H1 (cell line): Measurements from ENCODE around the gene TMEM225B. TPM values are rescaled to one million over a fixed set of nuclear protein-coding genes. Genes with fewer than 3 reads are reported as not detected.

Experiments used
- CTCF ChIA-PET: fragments of 300-600 bp; sonication (Branson Sonifier 250); formaldehyde crosslinking; loops from one replicate; lab custom pipeline; 2021; ENCODE audit not compliant: partially characterized antibody; lab: Charles Lee
- POLR2A ChIA-PET: fragments of 300-600 bp; sonication (Branson Sonifier 250); formaldehyde crosslinking; loops from one replicate; lab custom pipeline; 2021; ENCODE audit warnings: inconsistent platforms; ENCODE audit not compliant: partially characterized antibody; lab: Charles Lee
- DNase-seq, 2 experiments: peaks; one replicate each; pipeline versions ENCODE4 v3.0.0 to v3.0.0-alpha.2; 2010 to 2022; ENCODE audit warnings: low spot score in 2 of 2, low read depth in 1 of 2, mixed read lengths in 1 of 2
- FAIRE-seq: peaks from 2 replicates; lab custom pipeline; 2011; peaks lifted over from hg19 to GRCh38; lab: Jason Lieb, UNC
- H2AFZ ChIP-seq: 2 replicates; pipeline ENCODE4 v1.8.1; 2012; ENCODE audit warnings: low read length, inconsistent platforms
- H2AK5ac ChIP-seq: 2 replicates; pipeline ENCODE4 v1.6.1; 2013; ENCODE audit warnings: low read depth, low read length
- H2BK120ac ChIP-seq: replicated peaks from 2 replicates; pipeline ENCODE3; 2013; ENCODE audit warnings: low read depth, low read length, inconsistent platforms
- H2BK12ac ChIP-seq: 2 replicates; pipeline ENCODE4 v1.6.1; 2013; ENCODE audit warnings: low read depth, low read length
- H2BK15ac ChIP-seq: 2 replicates; pipeline ENCODE4 v1.6.1; 2013; ENCODE audit warnings: low read length
- H2BK20ac ChIP-seq: 2 replicates; pipeline ENCODE4 v1.6.1; 2013; ENCODE audit warnings: low read length
- H2BK5ac ChIP-seq: 2 replicates; pipeline ENCODE4 v1.6.1; 2013; ENCODE audit warnings: low read depth, low read length
- H3K14ac ChIP-seq: 2 replicates; pipeline ENCODE4 v1.6.1; 2013; ENCODE audit warnings: inconsistent platforms; ENCODE audit not compliant: insufficient read length
- H3K18ac ChIP-seq: 2 replicates; pipeline ENCODE4 v1.6.1; 2013; ENCODE audit warnings: low read length; ENCODE audit errors: extremely low read depth
- H3K23ac ChIP-seq: 2 replicates; pipeline ENCODE4 v1.6.1; 2013; ENCODE audit warnings: inconsistent platforms; ENCODE audit not compliant: insufficient read length
- H3K23me2 ChIP-seq: 2 replicates; pipeline ENCODE4 v1.6.1; 2013; ENCODE audit warnings: low read depth, low read length
- H3K27ac ChIP-seq: 2 replicates; pipeline ENCODE4 v1.6.1; 2011; ENCODE audit warnings: low read depth, low read length, inconsistent platforms
- H3K27me3 ChIP-seq, 4 experiments: replicated peaks in 1 of 4; 1 replicate in 1 of 4; 2 replicates in 3 of 4; pipeline versions ENCODE4 v1.6.1 to v1.8.1; 2011 to 2013; ENCODE audit warnings: low read length in 3 of 4, mild to moderate bottlenecking in 3 of 4, inconsistent platforms in 2 of 4, mixed read lengths in 2 of 4, moderate library complexity in 1 of 4; ENCODE audit not compliant: control insufficient read depth in 3 of 4, insufficient read depth in 3 of 4; ENCODE audit errors: extremely low read depth in 1 of 4
- H3K36me3 ChIP-seq, 4 experiments: 2 replicates each; pipeline versions ENCODE4 v1.6.1 to v1.8.1; 2011 to 2013; ENCODE audit warnings: mild to moderate bottlenecking in 4 of 4, low read length in 3 of 4, moderate library complexity in 2 of 4, control low read depth in 1 of 4, inconsistent platforms in 1 of 4; ENCODE audit not compliant: insufficient read depth in 4 of 4, control insufficient read depth in 2 of 4
- H3K4ac ChIP-seq: replicated peaks from 2 replicates; pipeline ENCODE3; 2013; ENCODE audit warnings: low read length, low read depth, mixed read lengths, inconsistent platforms; ENCODE audit not compliant: insufficient read length
- H3K4me1 ChIP-seq, 4 experiments: replicated peaks in 1 of 4; 1 replicate in 1 of 4; 2 replicates in 3 of 4; pipeline versions ENCODE4 v1.6.1 to v1.8.1; 2011 to 2013; ENCODE audit warnings: low read length in 3 of 4, inconsistent platforms in 2 of 4, mixed read lengths in 1 of 4; ENCODE audit not compliant: insufficient read depth in 4 of 4, control insufficient read depth in 3 of 4
- H3K4me2 ChIP-seq, 2 experiments: 2 replicates each; pipeline versions ENCODE4 v1.6.1 to v1.8.1; 2011 to 2013; ENCODE audit warnings: low read depth in 2 of 2, low read length in 2 of 2, control low read depth in 1 of 2, inconsistent platforms in 1 of 2, mild to moderate bottlenecking in 1 of 2; ENCODE audit not compliant: insufficient read depth in 1 of 2
- H3K4me3 ChIP-seq, 4 experiments: fragments of 200-600, 300-600 bp in 1 of 4; sonication (generic), shearing (Covaris generic), sonication (Bioruptor Twin) in 1 of 4; 2 replicates each; pipeline versions ENCODE4 v1.5.1 to v1.8.1; 2011 to 2016; ENCODE audit warnings: low read length in 4 of 4, low read depth in 3 of 4, control low read depth in 2 of 4, inconsistent platforms in 2 of 4, mild to moderate bottlenecking in 2 of 4, mixed read lengths in 1 of 4, moderate library complexity in 1 of 4; ENCODE audit not compliant: insufficient read depth in 2 of 4; ENCODE audit errors: extremely low read depth in 1 of 4
- H3K56ac ChIP-seq: replicated peaks from 2 replicates; pipeline ENCODE3; 2013; ENCODE audit warnings: low read depth, mild to moderate bottlenecking, mixed read lengths, low read length, inconsistent platforms; ENCODE audit not compliant: insufficient read length
- H3K79me1 ChIP-seq: 2 replicates; pipeline ENCODE4 v1.6.1; 2013; ENCODE audit warnings: low read depth, low read length, control low read depth
- H3K79me2 ChIP-seq, 2 experiments: 2 replicates each; pipeline versions ENCODE4 v1.6.1 to v1.8.1; 2012 to 2013; ENCODE audit warnings: low read length in 2 of 2, mild to moderate bottlenecking in 2 of 2, inconsistent platforms in 1 of 2; ENCODE audit not compliant: insufficient read depth in 2 of 2, control insufficient read depth in 1 of 2
- H3K9ac ChIP-seq, 4 experiments: replicated peaks in 1 of 4; 1 replicate in 1 of 4; 2 replicates in 3 of 4; pipeline versions ENCODE4 v1.6.1 to v1.8.1; 2011 to 2013; ENCODE audit warnings: low read depth in 3 of 4, low read length in 3 of 4, control low read depth in 2 of 4, mild to moderate bottlenecking in 2 of 4, moderate library complexity in 2 of 4, inconsistent platforms in 1 of 4; ENCODE audit errors: extremely low read depth in 1 of 4
- H3K9me3 ChIP-seq, 2 experiments: 2 replicates each; pipeline versions ENCODE4 v1.6.1 to v1.8.1; 2012 to 2013; ENCODE audit warnings: mild to moderate bottlenecking in 2 of 2, moderate library complexity in 2 of 2, control low read depth in 1 of 2, inconsistent platforms in 1 of 2, low read depth in 1 of 2, low read length in 1 of 2, mixed read lengths in 1 of 2; ENCODE audit not compliant: insufficient read depth in 2 of 2
- H4K20me1 ChIP-seq, 2 experiments: replicated peaks in 1 of 2; 2 replicates each; pipeline versions ENCODE3 to v1.8.1; 2011 to 2013; ENCODE audit warnings: inconsistent platforms in 2 of 2, low read length in 2 of 2, mild to moderate bottlenecking in 1 of 2; ENCODE audit not compliant: insufficient read depth in 2 of 2, control insufficient read depth in 1 of 2
- H4K5ac ChIP-seq: 2 replicates; pipeline ENCODE4 v1.6.1; 2013; ENCODE audit warnings: low read length, low read depth, mixed read lengths, inconsistent platforms; ENCODE audit not compliant: insufficient read length
- H4K8ac ChIP-seq: 2 replicates; pipeline ENCODE4 v1.8.0; 2013; ENCODE audit warnings: mild to moderate bottlenecking, moderate library complexity, low read length, inconsistent platforms; ENCODE audit not compliant: insufficient read depth; ENCODE audit errors: extremely low read depth
- H4K91ac ChIP-seq: replicated peaks from 2 replicates; pipeline ENCODE3; 2013; ENCODE audit warnings: low read length, mixed read lengths, inconsistent platforms; ENCODE audit not compliant: insufficient read length
- BCL11A ChIP-seq, 2 experiments: IDR thresholded peaks; one replicate each; pipeline ENCODE4 v1.6.1; 2011; ENCODE audit warnings: low read depth in 2 of 2, low read length in 2 of 2, mild to moderate bottlenecking in 2 of 2
- CEBPB ChIP-seq: IDR thresholded peaks from 2 replicates; pipeline ENCODE4 v1.6.1; 2012; ENCODE audit warnings: low read depth, low read length
- E2F6 ChIP-seq: IDR thresholded peaks from 2 replicates; pipeline ENCODE4 v1.6.1; 2012; ENCODE audit warnings: inconsistent platforms
- JUND ChIP-seq: IDR thresholded peaks from 2 replicates; pipeline ENCODE4 v1.6.1; 2011; ENCODE audit warnings: mild to moderate bottlenecking, improper control_type of control experiment, low read length
- PHF8 ChIP-seq: fragments of 200-600 bp; sonication (generic); conservative IDR thresholded peaks from 2 replicates; pipeline ENCODE4 v1.7.1; 2012; ENCODE audit warnings: low read depth, mild to moderate bottlenecking, inconsistent platforms, low read length, moderate library complexity
- RNF2 ChIP-seq: fragments of 200-900, 300-1000 bp; sonication (generic); IDR thresholded peaks from 2 replicates; pipeline ENCODE4 v1.7.1; 2016; ENCODE audit warnings: borderline replicate concordance, low read depth, mild to moderate bottlenecking, antibody characterized with exemption, low read length; ENCODE audit not compliant: poor library complexity, severe bottlenecking; ENCODE audit errors: missing control alignments
- RXRA ChIP-seq: IDR thresholded peaks from 2 replicates; pipeline ENCODE4 v1.6.1; 2011; ENCODE audit warnings: low read depth, mild to moderate bottlenecking, low read length, moderate library complexity; ENCODE audit not compliant: insufficient read depth
- SP2 ChIP-seq: IDR thresholded peaks from 2 replicates; pipeline ENCODE4 v1.6.1; 2012; ENCODE audit warnings: mild to moderate bottlenecking, low read length, inconsistent platforms
- WGBS, 2 experiments: shearing (Covaris generic) in 1 of 2; methylation state at CpG; one replicate each; pipeline versions ENCODE4 v1.1.6 to v1.1.7; 2013 to 2015; ENCODE audit warnings: low lambda C conversion rate in 2 of 2, mixed read lengths in 2 of 2, inconsistent platforms in 1 of 2, low coverage in 1 of 2, missing lambda C conversion rate in 1 of 2; ENCODE audit not compliant: insufficient replicate concordance in 2 of 2, insufficient coverage in 1 of 2, insufficient read length in 1 of 2; ENCODE audit errors: extremely low coverage in 1 of 2, missing lambda C conversion rate in 1 of 2; 5-methylcytosine and 5-hydroxymethylcytosine counted together
- polyA plus RNA-seq, 7 experiments: library from polyadenylated mRNA; depleted of rRNA in 3 of 7; stranded (reverse) in 5 of 7; unstranded in 2 of 7; fragments of >200 nt in 5 of 7; fragments of 200-250 nt in 2 of 7; gene quantifications; 1 replicate in 5 of 7; 2 replicates in 1 of 7; 4 replicates in 1 of 7; pipeline versions ENCODE4 v1.2.1 to v1.2.3, GENCODE V29; 2011 to 2013; ENCODE audit warnings: missing spikeins in 2 of 7, mixed read lengths in 2 of 7
- total RNA-seq: library from RNA; stranded (reverse); fragmentation: NEBNext Ultra II Directional; extraction: Animal tissue kit (Norgen Biotek cat#: 25700); gene quantifications from 2 replicates; pipeline ENCODE4 v1.2.1, GENCODE V29; 2021

The TMEM225B gene
- total and polyA plus RNA-seq, 2 of the 8 experiments (the other 6 are each of a cell fraction or from before 2014, with no cell fraction given) = 0.68 TPM; not detected in 1

GRCh38 chr7:99626661-99627060 is 28.6 kb downstream of the TMEM225B start:
- no peak overlapping the region for H3K4ac ChIP-seq
- no peak overlapping the region for H3K4me3 ChIP-seq
- no peak overlapping the region for H4K8ac ChIP-seq
- no peak overlapping the region for H3K56ac ChIP-seq
- no peak overlapping the region for H3K23ac ChIP-seq
- TF ChIP-seq JUND = no peak
- no peak for TF ChIP-seq E2F6
- TF ChIP-seq SP2 = no peak
- no peak for TF ChIP-seq CEBPB
- TF ChIP-seq RXRA = no peak
- TF ChIP-seq PHF8 = no peak
- no peak for TF ChIP-seq BCL11A (IDR thresholded peaks at IDR 0.05; ENCODE audit: low read depth in 2 of 2, low read length in 2 of 2)
- TF ChIP-seq RNF2 = no peak
- no peak overlapping the region for H3K18ac ChIP-seq
- H2BK15ac ChIP-seq = no peak overlapping the region
- H3K9ac ChIP-seq = no peak overlapping the region
- DNase-seq (no peak), FAIRE-seq (no peak)
- no peak overlapping the region for H2BK120ac ChIP-seq
- H3K27me3 ChIP-seq = no peaks in the 10 kb centered on the region
- no peak overlapping the region for H3K4me2 ChIP-seq
- peaks cover 10 to 22% (median 17%) of the 10 kb centered on the region in 4 experiments for H3K4me1 ChIP-seq
- H3K23me2 ChIP-seq = no peaks in the 10 kb centered on the region
- 0 out of 4 replicates have a peak, but pooled peaks cover 0 to 4% of the 10 kb centered on the region in 2 experiments for H3K79me2 ChIP-seq
- no peak overlapping the region for H2BK20ac ChIP-seq
- H2AK5ac ChIP-seq = no peak overlapping the region
- CTCF ChIA-PET = interaction anchor here (0.6 to 1.1 kb wide), 3 partner anchors 10 to 429 kb away, joined by 3 to 4 read pairs (median 3); partner anchors contain the start of gene ZSCAN25
- H2AFZ ChIP-seq = no peak overlapping the region
- 95% methylated on average over 1 of the region's 1 CpG; no CpG with 5 or more reads in 1 of the 2 experiments for WGBS, 2 experiments
- no peaks in the 10 kb centered on the region for H3K9me3 ChIP-seq
- peaks cover 31 to 77% (median 59%) of the 10 kb centered on the region in 4 experiments for H3K36me3 ChIP-seq
- no peak overlapping the region for H3K27ac ChIP-seq
- H4K91ac ChIP-seq = no peak overlapping the region
- H2BK12ac ChIP-seq = no peak overlapping the region
- H3K79me1 ChIP-seq = peaks cover 4% of the 10 kb centered on the region
- POLR2A ChIA-PET = interaction anchor here (1.1 to 3.8 kb wide), 3 partner anchors 10 to 400 kb away, joined by 3 to 13 read pairs (median 3); partner anchors contain the start of gene ZSCAN25
- H4K20me1 ChIP-seq = peaks cover 3 to 5% of the 10 kb centered on the region in 2 experiments
- no peak overlapping the region for H2BK5ac ChIP-seq
- no peak overlapping the region for H4K5ac ChIP-seq
- no peak overlapping the region for H3K14ac ChIP-seq
